SK-N-SH (cell line): ENCODE results near the gene DNPH1.

Experiments used
- EP300 ChIP-seq, 2 experiments: IDR thresholded peaks; 2 replicates each; pipeline versions ENCODE4 v1.4.0 to v1.6.1; 2012; ENCODE audit warnings: borderline replicate concordance in 1 of 2, low read depth in 1 of 2, low read length in 1 of 2
- EZH2phosphoT487 ChIP-seq: fragments of 200-600 bp; sonication (generic); IDR thresholded peaks from 2 replicates; pipeline ENCODE4 v1.6.1; 2017; ENCODE audit warnings: low read depth, mixed run types, mild to moderate bottlenecking, antibody characterized with exemption, moderate library complexity, borderline replicate concordance
- GABPA ChIP-seq: IDR thresholded peaks from 2 replicates; pipeline ENCODE4 v1.4.0; 2012; ENCODE audit warnings: low read depth, mild to moderate bottlenecking
- GATA2 ChIP-seq: sonication (generic); formaldehyde crosslinking; IDR thresholded peaks from 2 replicates; pipeline ENCODE4 v1.5.0; 2020; ENCODE audit warnings: mild to moderate bottlenecking, missing genetic modification reagents
- JUND ChIP-seq: IDR thresholded peaks from 2 replicates; pipeline ENCODE4 v1.4.0; 2012
- RAD21 ChIP-seq: IDR thresholded peaks from 2 replicates; pipeline ENCODE4 v1.6.1; 2012; ENCODE audit warnings: mild to moderate bottlenecking, low read length
- RCOR1 ChIP-seq: fragments of 150-350 bp; IDR thresholded peaks from 2 replicates; pipeline ENCODE4 v1.6.1; 2017; ENCODE audit warnings: antibody characterized with exemption, low read length
- SIN3A ChIP-seq: IDR thresholded peaks from 2 replicates; pipeline ENCODE4 v1.6.1; 2012; ENCODE audit warnings: low read depth, mild to moderate bottlenecking, low read length, moderate library complexity, borderline replicate concordance
- TAF1 ChIP-seq: IDR thresholded peaks from 2 replicates; pipeline ENCODE4 v1.6.1; 2012; ENCODE audit warnings: low read depth, mild to moderate bottlenecking, low read length, moderate library complexity, borderline replicate concordance
- TCF12 ChIP-seq: IDR thresholded peaks from 2 replicates; pipeline ENCODE4 v1.4.0; 2012
- YY1 ChIP-seq: IDR thresholded peaks from 2 replicates; pipeline ENCODE4 v1.4.0; 2012; ENCODE audit warnings: low read depth, mild to moderate bottlenecking
- TF ChIP-seq, protein P1 (sequence below): fragments of 200-600 bp; sonication (generic); IDR thresholded peaks from 2 replicates; pipeline ENCODE4 v1.6.1; 2017; ENCODE audit warnings: antibody characterized with exemption, mild to moderate bottlenecking, moderate library complexity
- TF ChIP-seq, protein P2 (sequence below): IDR thresholded peaks from 2 replicates; pipeline ENCODE4 v1.6.1; 2012; ENCODE audit warnings: mild to moderate bottlenecking, low read depth, low read length, moderate library complexity

DNA sequence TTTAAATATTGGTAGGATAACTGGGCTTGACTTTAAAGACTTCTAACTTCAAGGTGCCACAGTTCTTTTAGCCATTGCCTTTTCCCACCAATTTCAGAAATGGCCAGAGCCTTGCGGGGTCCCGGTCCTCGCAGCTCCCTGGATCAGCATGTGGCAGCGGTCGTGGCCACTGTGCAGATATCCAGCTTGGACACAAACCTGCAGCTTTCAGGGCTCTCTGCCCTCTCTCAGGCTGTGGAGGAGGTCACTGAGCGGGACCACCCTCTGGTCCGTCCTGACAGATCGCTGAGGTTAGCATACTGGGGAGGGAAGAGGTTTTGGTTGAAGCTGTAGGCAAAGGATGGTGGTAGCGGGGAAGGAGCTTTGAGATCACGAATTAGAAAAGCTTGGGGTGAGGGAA is 40.9 kb downstream of the DNPH1 start:
- no peak for TF ChIP-seq TAF1
- TF ChIP-seq TCF12, result no peak
- TF ChIP-seq EZH2phosphoT487, result no peak
- TF ChIP-seq, protein P1, sequence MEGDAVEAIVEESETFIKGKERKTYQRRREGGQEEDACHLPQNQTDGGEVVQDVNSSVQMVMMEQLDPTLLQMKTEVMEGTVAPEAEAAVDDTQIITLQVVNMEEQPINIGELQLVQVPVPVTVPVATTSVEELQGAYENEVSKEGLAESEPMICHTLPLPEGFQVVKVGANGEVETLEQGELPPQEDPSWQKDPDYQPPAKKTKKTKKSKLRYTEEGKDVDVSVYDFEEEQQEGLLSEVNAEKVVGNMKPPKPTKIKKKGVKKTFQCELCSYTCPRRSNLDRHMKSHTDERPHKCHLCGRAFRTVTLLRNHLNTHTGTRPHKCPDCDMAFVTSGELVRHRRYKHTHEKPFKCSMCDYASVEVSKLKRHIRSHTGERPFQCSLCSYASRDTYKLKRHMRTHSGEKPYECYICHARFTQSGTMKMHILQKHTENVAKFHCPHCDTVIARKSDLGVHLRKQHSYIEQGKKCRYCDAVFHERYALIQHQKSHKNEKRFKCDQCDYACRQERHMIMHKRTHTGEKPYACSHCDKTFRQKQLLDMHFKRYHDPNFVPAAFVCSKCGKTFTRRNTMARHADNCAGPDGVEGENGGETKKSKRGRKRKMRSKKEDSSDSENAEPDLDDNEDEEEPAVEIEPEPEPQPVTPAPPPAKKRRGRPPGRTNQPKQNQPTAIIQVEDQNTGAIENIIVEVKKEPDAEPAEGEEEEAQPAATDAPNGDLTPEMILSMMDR, result no peak
- TF ChIP-seq EP300 (IDR thresholded peaks at IDR 0.05; ENCODE audit: borderline replicate concordance in 1 of 2, low read depth in 1 of 2, low read length in 1 of 2), result no peak
- TF ChIP-seq, protein P2, sequence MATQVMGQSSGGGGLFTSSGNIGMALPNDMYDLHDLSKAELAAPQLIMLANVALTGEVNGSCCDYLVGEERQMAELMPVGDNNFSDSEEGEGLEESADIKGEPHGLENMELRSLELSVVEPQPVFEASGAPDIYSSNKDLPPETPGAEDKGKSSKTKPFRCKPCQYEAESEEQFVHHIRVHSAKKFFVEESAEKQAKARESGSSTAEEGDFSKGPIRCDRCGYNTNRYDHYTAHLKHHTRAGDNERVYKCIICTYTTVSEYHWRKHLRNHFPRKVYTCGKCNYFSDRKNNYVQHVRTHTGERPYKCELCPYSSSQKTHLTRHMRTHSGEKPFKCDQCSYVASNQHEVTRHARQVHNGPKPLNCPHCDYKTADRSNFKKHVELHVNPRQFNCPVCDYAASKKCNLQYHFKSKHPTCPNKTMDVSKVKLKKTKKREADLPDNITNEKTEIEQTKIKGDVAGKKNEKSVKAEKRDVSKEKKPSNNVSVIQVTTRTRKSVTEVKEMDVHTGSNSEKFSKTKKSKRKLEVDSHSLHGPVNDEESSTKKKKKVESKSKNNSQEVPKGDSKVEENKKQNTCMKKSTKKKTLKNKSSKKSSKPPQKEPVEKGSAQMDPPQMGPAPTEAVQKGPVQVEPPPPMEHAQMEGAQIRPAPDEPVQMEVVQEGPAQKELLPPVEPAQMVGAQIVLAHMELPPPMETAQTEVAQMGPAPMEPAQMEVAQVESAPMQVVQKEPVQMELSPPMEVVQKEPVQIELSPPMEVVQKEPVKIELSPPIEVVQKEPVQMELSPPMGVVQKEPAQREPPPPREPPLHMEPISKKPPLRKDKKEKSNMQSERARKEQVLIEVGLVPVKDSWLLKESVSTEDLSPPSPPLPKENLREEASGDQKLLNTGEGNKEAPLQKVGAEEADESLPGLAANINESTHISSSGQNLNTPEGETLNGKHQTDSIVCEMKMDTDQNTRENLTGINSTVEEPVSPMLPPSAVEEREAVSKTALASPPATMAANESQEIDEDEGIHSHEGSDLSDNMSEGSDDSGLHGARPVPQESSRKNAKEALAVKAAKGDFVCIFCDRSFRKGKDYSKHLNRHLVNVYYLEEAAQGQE, result no peak
- TF ChIP-seq RCOR1, result no peak
- TF ChIP-seq YY1, result no peak
- TF ChIP-seq RAD21, result no peak
- no peak for TF ChIP-seq SIN3A
- TF ChIP-seq JUND, result no peak
- TF ChIP-seq GABPA, result no peak
- TF ChIP-seq GATA2, result no peak
